GM12878 (cell line): ENCODE measurements around the gene DNMT3A. TPM values are rescaled to one million over a fixed set of nuclear protein-coding genes. Genes with fewer than 3 reads are reported as not detected.

Source experiments
- ATAC-seq: fragments of 200-7000 bp; cut with Tn5 transposase; 3 replicates; pipeline ENCODE4 v1.9.1; 2020; ENCODE audit warnings: mild to moderate bottlenecking, moderate library complexity
- BruUV-seq: library from RNA; stranded (reverse); fragments of 400-500 nt; replicated peaks from 2 replicates; lab custom pipeline; 2021; lab: Mats Ljungman, UMichigan
- CTCF ChIA-PET: fragments of 300-600 bp; sonication (Branson Sonifier 250); formaldehyde crosslinking; extraction: SDS; loops from one replicate; lab custom pipeline; 2021; ENCODE audit warnings: inconsistent platforms; lab: Yijun Ruan, JAX
- POLR2A ChIA-PET: fragments of 350-600 bp; formaldehyde crosslinking; extraction: SDS; loops from one replicate; lab custom pipeline; 2021; ENCODE audit warnings: inconsistent platforms; lab: Charles Lee
- RAD21 ChIA-PET: fragments of 300-600 bp; sonication (Branson Sonifier 250); formaldehyde crosslinking; loops from one replicate; lab custom pipeline; 2023; ENCODE audit warnings: antibody characterized with exemption; ENCODE audit not compliant: unreplicated experiment; lab: Charles Lee
- SMC1A ChIA-PET: fragments of 300-600 bp; sonication (Branson Sonifier 250); formaldehyde crosslinking; loops from one replicate; lab custom pipeline; 2023; ENCODE audit not compliant: unreplicated experiment, uncharacterized antibody; lab: Charles Lee
- DNase-seq: peaks from one replicate; pipeline ENCODE4 v3.0.0-alpha.2; 2011; ENCODE audit warnings: low read depth, low spot score
- FAIRE-seq: peaks from 3 replicates; lab custom pipeline; 2011; peaks lifted over from hg19 to GRCh38; lab: Jason Lieb, UNC
- H2AFZ ChIP-seq: 2 replicates; pipeline ENCODE4 v1.6.0; 2011; ENCODE audit warnings: low read depth, low read length, control low read depth; ENCODE audit not compliant: control insufficient read depth
- H3K27ac ChIP-seq: 2 replicates; pipeline ENCODE4 v1.5.1; 2011; ENCODE audit warnings: control low read depth; ENCODE audit not compliant: control insufficient read depth, insufficient read depth
- H3K27me3 ChIP-seq, 2 experiments: replicated peaks in 1 of 2; 2 replicates each; pipeline versions ENCODE4 v1.6.0 to v1.6.1; 2011; ENCODE audit warnings: low read length in 1 of 2; ENCODE audit not compliant: control insufficient read depth in 2 of 2, insufficient read depth in 2 of 2
- H3K36me3 ChIP-seq, 2 experiments: 2 replicates each; pipeline ENCODE4 v1.5.1; 2011; ENCODE audit warnings: low read length in 1 of 2; ENCODE audit not compliant: control insufficient read depth in 2 of 2, insufficient read depth in 2 of 2
- H3K4me1 ChIP-seq: 2 replicates; pipeline ENCODE4 v1.6.1; 2011; ENCODE audit warnings: mild to moderate bottlenecking, low read length, moderate library complexity, mixed read lengths; ENCODE audit not compliant: control insufficient read depth, insufficient read depth
- H3K4me2 ChIP-seq: 2 replicates; pipeline ENCODE4 v1.6.0; 2011; ENCODE audit warnings: control low read depth; ENCODE audit not compliant: control insufficient read depth, insufficient read depth
- H3K4me3 ChIP-seq: fragments of 200-600 bp; sonication (generic); 2 replicates; pipeline ENCODE4 v1.5.1; 2016
- H3K79me2 ChIP-seq: 2 replicates; pipeline ENCODE4 v1.6.0; 2011; ENCODE audit warnings: low read length; ENCODE audit not compliant: control insufficient read depth, insufficient read depth
- H3K9ac ChIP-seq: 2 replicates; pipeline ENCODE4 v1.8.0; 2011; ENCODE audit warnings: low read length, control low read depth, mixed read lengths; ENCODE audit not compliant: control insufficient read depth, insufficient read depth
- H3K9me3 ChIP-seq: replicated peaks from 3 replicates; pipeline ENCODE4 v1.5.1; 2011; ENCODE audit warnings: mild to moderate bottlenecking, low read length; ENCODE audit not compliant: control insufficient read depth, insufficient read depth
- H4K20me1 ChIP-seq: 2 replicates; pipeline ENCODE4 v1.6.0; 2011; ENCODE audit not compliant: control insufficient read depth, insufficient read depth
- BHLHE40 ChIP-seq, 2 experiments: fragments of 450-650 bp in 1 of 2; IDR thresholded peaks; 2 replicates each; pipeline ENCODE4 v1.6.1; 2011 to 2017; ENCODE audit warnings: low read depth in 2 of 2, borderline replicate concordance in 1 of 2, improper control_type of control experiment in 1 of 2, low read length in 1 of 2, mild to moderate bottlenecking in 1 of 2
- CHD2 ChIP-seq: IDR thresholded peaks from 2 replicates; pipeline ENCODE4 v1.6.1; 2011; ENCODE audit warnings: low read depth, low read length, improper control_type of control experiment, borderline replicate concordance
- CREM ChIP-seq: IDR thresholded peaks from 2 replicates; pipeline ENCODE4 v1.6.1; 2014; ENCODE audit warnings: antibody characterized with exemption, low read depth
- FOS ChIP-seq: IDR thresholded peaks from 3 replicates; pipeline ENCODE4 v1.6.1; 2011; ENCODE audit warnings: borderline replicate concordance; ENCODE audit not compliant: insufficient read length; ENCODE audit errors: extremely low read depth
- FOXM1 ChIP-seq: IDR thresholded peaks from 2 replicates; pipeline ENCODE4 v1.6.1; 2012; ENCODE audit warnings: low read depth, mild to moderate bottlenecking, inconsistent platforms, low read length, moderate library complexity
- HDGF ChIP-seq: fragments of 450-650 bp; IDR thresholded peaks from 2 replicates; pipeline ENCODE4 v1.6.1; 2016; ENCODE audit warnings: antibody characterized with exemption
- KAT2A ChIP-seq: conservative IDR thresholded peaks from 2 replicates; pipeline ENCODE4 v1.6.1; 2011; ENCODE audit warnings: low read depth, low read length; ENCODE audit not compliant: control insufficient read depth
- RELA ChIP-seq: fragments of 450-650 bp; IDR thresholded peaks from 2 replicates; pipeline ENCODE4 v1.8.0; 2014; ENCODE audit warnings: borderline replicate concordance; ENCODE audit not compliant: partially characterized antibody
- RFX5 ChIP-seq: IDR thresholded peaks from 2 replicates; pipeline ENCODE4 v1.6.1; 2011; ENCODE audit warnings: low read depth, low read length, improper control_type of control experiment
- SIN3A ChIP-seq: IDR thresholded peaks from 2 replicates; pipeline ENCODE4 v1.6.1; 2012; ENCODE audit warnings: low read depth, low read length, improper control_type of control experiment
- SIX5 ChIP-seq: IDR thresholded peaks from 2 replicates; pipeline ENCODE4 v1.6.1; 2011; ENCODE audit warnings: mild to moderate bottlenecking, low read depth, low read length, moderate library complexity; ENCODE audit not compliant: severe bottlenecking
- SMAD1 ChIP-seq: fragments of 450-650 bp; IDR thresholded peaks from 2 replicates; pipeline ENCODE4 v1.6.1; 2018; ENCODE audit warnings: mild to moderate bottlenecking, low read depth; ENCODE audit not compliant: partially characterized antibody
- SMC3 ChIP-seq: IDR thresholded peaks from 2 replicates; pipeline ENCODE4 v1.6.1; 2011; ENCODE audit warnings: low read length, improper control_type of control experiment, borderline replicate concordance
- ZNF207 ChIP-seq: fragments of 450-650 bp; IDR thresholded peaks from 2 replicates; pipeline ENCODE4 v1.6.1; 2014; ENCODE audit warnings: antibody characterized with exemption, mild to moderate bottlenecking, borderline replicate concordance
- WGBS: methylation state at CpG from one replicate; pipeline ENCODE4 v1.1.6; 2016; ENCODE audit warnings: low lambda C conversion rate; ENCODE audit not compliant: insufficient replicate concordance, insufficient coverage; ENCODE audit errors: missing lambda C conversion rate; 5-methylcytosine and 5-hydroxymethylcytosine counted together
- in situ Hi-C: fragments of 300-500 bp; cut with MboI; formaldehyde crosslinking; loops from 9 replicates; pipeline ENCODE4 v1.14.3; 2018; ENCODE audit warnings: mixed read lengths
- intact Hi-C: fragments of 100-400 bp; cut with micrococcal nuclease; formaldehyde crosslinking; loops from one replicate; pipeline ENCODE4 v1.14.2; 2022; ENCODE audit not compliant: unreplicated experiment
- polyA plus RNA-seq, 11 experiments: library from polyadenylated mRNA; depleted of rRNA in 4 of 11; unstranded in 6 of 11; stranded (reverse) in 5 of 11; fragments of >200 nt; fragmentation: Nextera tagmentation in 4 of 11; fragmentation: Illumina TruSeq in 1 of 11; extraction: Ambion mirVana in 4 of 11; extraction: Trizol in 1 of 11; gene quantifications; 1 replicate in 1 of 11; 2 replicates in 10 of 11; pipeline versions ENCODE4 v1.2.1 to v1.2.3, GENCODE V29; 2011 to 2016; ENCODE audit warnings: inconsistent platforms in 2 of 11, missing spikeins in 2 of 11, low read depth in 1 of 11
- total RNA-seq, 4 experiments: library from RNA; depleted of rRNA in 3 of 4; stranded (reverse); fragments of >200 nt in 3 of 4; fragmentation: Illumina TruSeq in 1 of 4; extraction: Trizol in 1 of 4; gene quantifications; 2 replicates each; pipeline versions ENCODE4 v1.2.1 to v1.2.3, GENCODE V29; 2013 to 2021
- TF ChIP-seq, protein P1 (sequence below): IDR thresholded peaks from 2 replicates; pipeline ENCODE4 v1.6.1; 2011; ENCODE audit warnings: mild to moderate bottlenecking, low read depth, low read length, moderate library complexity; ENCODE audit not compliant: insufficient replicate concordance
- TF ChIP-seq, protein P2 (sequence below): IDR thresholded peaks from 2 replicates; pipeline ENCODE4 v1.6.1; 2012; ENCODE audit warnings: low read depth, low read length, improper control_type of control experiment
- TF ChIP-seq, protein P3 (sequence below): IDR thresholded peaks from 2 replicates; pipeline ENCODE4 v1.6.1; 2012; ENCODE audit warnings: low read depth, low read length, improper control_type of control experiment

Gene DNMT3A
- total and polyA plus RNA-seq, 10 of the 15 experiments (the other 5 are each of a cell fraction or from before 2014, with no cell fraction given), result 7.4 to 51.6 (median 17.4) TPM

DNA sequence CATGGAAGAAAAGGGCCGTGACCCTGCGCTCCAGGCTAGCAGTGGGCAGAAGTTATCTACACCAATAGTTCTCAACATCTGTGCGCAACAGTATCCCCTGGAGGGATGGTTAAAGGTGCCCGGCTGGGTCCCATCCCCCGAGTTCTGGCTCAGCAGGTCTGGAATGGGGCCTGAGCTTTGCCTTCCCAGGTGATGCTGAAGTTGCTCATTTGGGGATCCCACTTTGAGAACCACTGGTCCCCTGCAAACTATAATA, 31.1 kb downstream of the DNMT3A start:
- FAIRE-seq (no peak), DNase-seq (no peak), ATAC-seq (no peak)
- ChIA-PET SMC1A (interaction anchor here (0.5 to 2.7 kb wide), 3 partner anchors 99 to 273 kb away, joined by 3 to 17 read pairs (median 5); no protein-coding TSS in a partner anchor), CTCF (interaction anchor here (1.1 to 3.9 kb wide), 4 partner anchors 16 to 54 kb away, joined by 3 to 15 read pairs (median 7); no protein-coding TSS in a partner anchor), RAD21 (no interaction called here), POLR2A (no interaction called here)
- no peak overlapping the region for H3K4me3 ChIP-seq
- no peak overlapping the region for H3K9ac ChIP-seq
- H2AFZ ChIP-seq, result no peak overlapping the region
- BruUV-seq, result no TSS peak
- intact Hi-C loops, result no loop called here
- peaks cover 9 to 12% of the 10 kb centered on the region in 2 experiments; a peak in 3 of 4 replicates for H3K36me3 ChIP-seq
- no peaks in the 10 kb centered on the region for H3K27me3 ChIP-seq
- H3K79me2 ChIP-seq, result peaks cover 6% of the 10 kb centered on the region
- 93% methylated on average over 5 of the region's 5 CpGs for WGBS
- H3K9me3 ChIP-seq, result no peaks in the 10 kb centered on the region
- H4K20me1 ChIP-seq, result no peaks in the 10 kb centered on the region
- in situ Hi-C loops, result no loop called here
- no peak overlapping the region for H3K4me2 ChIP-seq
- TF ChIP-seq ZNF207 (no peak), CHD2 (no peak), SMC3 (no peak), CREM (no peak), FOS (no peak), KAT2A (no peak), SMAD1 (no peak), SIX5 (no peak), HDGF (no peak), SIN3A (no peak), RELA (no peak), BHLHE40 (IDR thresholded peaks at IDR 0.05; ENCODE audit: borderline replicate concordance in 1 of 2, low read depth in 2 of 2, low read length in 1 of 2) (no peak), RFX5 (no peak), FOXM1 (no peak)
- TF ChIP-seq, protein P1, sequence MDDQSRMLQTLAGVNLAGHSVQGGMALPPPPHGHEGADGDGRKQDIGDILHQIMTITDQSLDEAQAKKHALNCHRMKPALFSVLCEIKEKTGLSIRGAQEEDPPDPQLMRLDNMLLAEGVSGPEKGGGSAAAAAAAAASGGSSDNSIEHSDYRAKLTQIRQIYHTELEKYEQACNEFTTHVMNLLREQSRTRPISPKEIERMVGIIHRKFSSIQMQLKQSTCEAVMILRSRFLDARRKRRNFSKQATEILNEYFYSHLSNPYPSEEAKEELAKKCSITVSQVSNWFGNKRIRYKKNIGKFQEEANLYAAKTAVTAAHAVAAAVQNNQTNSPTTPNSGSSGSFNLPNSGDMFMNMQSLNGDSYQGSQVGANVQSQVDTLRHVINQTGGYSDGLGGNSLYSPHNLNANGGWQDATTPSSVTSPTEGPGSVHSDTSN, result no peak
- TF ChIP-seq, protein P2, sequence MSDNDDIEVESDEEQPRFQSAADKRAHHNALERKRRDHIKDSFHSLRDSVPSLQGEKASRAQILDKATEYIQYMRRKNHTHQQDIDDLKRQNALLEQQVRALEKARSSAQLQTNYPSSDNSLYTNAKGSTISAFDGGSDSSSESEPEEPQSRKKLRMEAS, result no peak
- TF ChIP-seq, protein P3, sequence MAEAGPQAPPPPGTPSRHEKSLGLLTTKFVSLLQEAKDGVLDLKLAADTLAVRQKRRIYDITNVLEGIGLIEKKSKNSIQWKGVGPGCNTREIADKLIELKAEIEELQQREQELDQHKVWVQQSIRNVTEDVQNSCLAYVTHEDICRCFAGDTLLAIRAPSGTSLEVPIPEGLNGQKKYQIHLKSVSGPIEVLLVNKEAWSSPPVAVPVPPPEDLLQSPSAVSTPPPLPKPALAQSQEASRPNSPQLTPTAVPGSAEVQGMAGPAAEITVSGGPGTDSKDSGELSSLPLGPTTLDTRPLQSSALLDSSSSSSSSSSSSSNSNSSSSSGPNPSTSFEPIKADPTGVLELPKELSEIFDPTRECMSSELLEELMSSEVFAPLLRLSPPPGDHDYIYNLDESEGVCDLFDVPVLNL, result no peak
- peaks cover 21% of the 10 kb centered on the region for H3K4me1 ChIP-seq
- no peak overlapping the region for H3K27ac ChIP-seq
